HepG2 (cell line): ENCODE measurements around the gene RNF150. TPM values are rescaled to one million over a fixed set of nuclear protein-coding genes. Genes with fewer than 3 reads are reported as not detected.

Experiments
- ATAC-seq: fragments of 200-7000 bp; cut with Tn5 transposase; 3 replicates; pipeline ENCODE4 v1.9.1; 2020; ENCODE audit warnings: mild to moderate bottlenecking, moderate library complexity
- BruUV-seq: library from RNA; stranded (reverse); fragments of 400-500 nt; replicated peaks from 2 replicates; lab custom pipeline; 2021; lab: Mats Ljungman, UMichigan
- CTCF ChIA-PET: fragments of 300-600 bp; formaldehyde crosslinking; extraction: SDS; loops from one replicate; lab custom pipeline; 2021; ENCODE audit warnings: low total read pairs, inconsistent platforms, low intra/inter-chr PET ratio; lab: Yijun Ruan, JAX
- POLR2A ChIA-PET: fragments of 350-600 bp; sonication (Branson Sonifier 250); formaldehyde crosslinking; loops from one replicate; lab custom pipeline; 2020; ENCODE audit warnings: antibody characterized with exemption, inconsistent platforms; lab: Yijun Ruan, JAX
- DNase-seq: peaks from one replicate; pipeline ENCODE4 v3.0.0-alpha.2; 2015; ENCODE audit warnings: low spot score
- FAIRE-seq: peaks from 3 replicates; lab custom pipeline; 2011; peaks lifted over from hg19 to GRCh38; lab: Jason Lieb, UNC
- H2AFZ ChIP-seq: one replicate; pipeline ENCODE4 v1.6.1; 2011; ENCODE audit warnings: low read length, inconsistent platforms
- H3K27ac ChIP-seq: fragments of 300-600 bp; 3 replicates; pipeline ENCODE4 v1.8.0; 2011; ENCODE audit warnings: mixed run types, mild to moderate bottlenecking, mixed read lengths, low read length, inconsistent platforms; ENCODE audit not compliant: insufficient read depth; ENCODE audit errors: extremely low read length
- H3K27me3 ChIP-seq, 2 experiments: fragments of 200-600 bp in 1 of 2; 2 replicates in 1 of 2; 3 replicates in 1 of 2; pipeline versions ENCODE4 v1.6.0 to v1.8.0; 2011; ENCODE audit warnings: low read length in 2 of 2, mild to moderate bottlenecking in 2 of 2, moderate library complexity in 2 of 2, inconsistent platforms in 1 of 2; ENCODE audit not compliant: insufficient read depth in 2 of 2, control insufficient read depth in 1 of 2
- H3K36me3 ChIP-seq, 2 experiments: fragments of 200-600 bp in 1 of 2; replicated peaks in 1 of 2; 2 replicates in 1 of 2; 3 replicates in 1 of 2; pipeline versions ENCODE4 v1.5.1 to v1.8.0; 2011; ENCODE audit warnings: low read length in 2 of 2, inconsistent platforms in 1 of 2; ENCODE audit not compliant: insufficient read depth in 2 of 2, control insufficient read depth in 1 of 2
- H3K4me1 ChIP-seq: 2 replicates; pipeline ENCODE4 v1.5.1; 2012; ENCODE audit warnings: low read length, inconsistent platforms; ENCODE audit not compliant: insufficient read depth
- H3K4me2 ChIP-seq: 2 replicates; pipeline ENCODE4 v1.6.0; 2011; ENCODE audit warnings: low read depth, low read length, inconsistent platforms
- H3K4me3 ChIP-seq, 3 experiments: fragments of 200-600 bp in 1 of 3; sonication (generic), shearing (Covaris generic) in 1 of 3; replicated peaks in 1 of 3; 2 replicates each; pipeline ENCODE4 v1.5.1; 2011 to 2016; ENCODE audit warnings: low read length in 3 of 3, inconsistent platforms in 2 of 3, low read depth in 2 of 3, mild to moderate bottlenecking in 2 of 3, control low read depth in 1 of 3, mixed read lengths in 1 of 3; ENCODE audit not compliant: insufficient read depth in 1 of 3
- H3K79me2 ChIP-seq: one replicate; pipeline ENCODE4 v1.6.1; 2011; ENCODE audit warnings: low read length, inconsistent platforms; ENCODE audit not compliant: insufficient read depth
- H3K9ac ChIP-seq: 2 replicates; pipeline ENCODE4 v1.6.0; 2011; ENCODE audit warnings: mild to moderate bottlenecking, low read depth, low read length, inconsistent platforms; ENCODE audit not compliant: insufficient read depth
- H3K9me3 ChIP-seq: 2 replicates; pipeline ENCODE4 v1.5.1; 2012; ENCODE audit warnings: mild to moderate bottlenecking, low read length
- H4K20me1 ChIP-seq: 2 replicates; pipeline ENCODE4 v1.6.0; 2011; ENCODE audit warnings: inconsistent platforms, mild to moderate bottlenecking, low read length, moderate library complexity; ENCODE audit not compliant: insufficient read depth
- BORCS8-MEF2B ChIP-seq: sonication (generic); formaldehyde crosslinking; IDR thresholded peaks from 2 replicates; pipeline ENCODE4 v1.8.0; 2022; ENCODE audit warnings: mild to moderate bottlenecking, missing genetic modification reagents
- LBX2 ChIP-seq: sonication (generic); formaldehyde crosslinking; IDR thresholded peaks from 2 replicates; pipeline ENCODE4 v1.5.0; 2020; ENCODE audit warnings: missing genetic modification reagents, mild to moderate bottlenecking, borderline replicate concordance
- NFAT5 ChIP-seq: sonication (generic); formaldehyde crosslinking; IDR thresholded peaks from 2 replicates; pipeline ENCODE4 v1.4.0; 2020; ENCODE audit warnings: missing genetic modification reagents
- PAWR ChIP-seq: sonication (generic); formaldehyde crosslinking; IDR thresholded peaks from 2 replicates; pipeline ENCODE4 v1.4.0; 2020; ENCODE audit warnings: missing genetic modification reagents, mild to moderate bottlenecking, borderline replicate concordance
- SRSF9 ChIP-seq: fragments of 200-400 bp; formaldehyde crosslinking; IDR thresholded peaks from 2 replicates; pipeline ENCODE4 v1.6.1; 2018; ENCODE audit warnings: borderline replicate concordance, mild to moderate bottlenecking, low read depth, low read length; ENCODE audit not compliant: insufficient read depth, poor library complexity, severe bottlenecking
- ZNF550 ChIP-seq: sonication (generic); formaldehyde crosslinking; IDR thresholded peaks from 2 replicates; pipeline ENCODE4 v1.4.0; 2020; ENCODE audit warnings: mild to moderate bottlenecking, missing genetic modification reagents, borderline replicate concordance
- ZNF672 ChIP-seq: sonication (generic); formaldehyde crosslinking; IDR thresholded peaks from 2 replicates; pipeline ENCODE4 v1.8.1; 2022; ENCODE audit warnings: missing genetic modification reagents
- WGBS: methylation state at CpG from one replicate; pipeline ENCODE4 v1.1.6; 2017; ENCODE audit warnings: low lambda C conversion rate; 5-methylcytosine and 5-hydroxymethylcytosine counted together
- in situ Hi-C: cut with HindIII; loops from 2 replicates; pipeline ENCODE4 v1.10.0; 2017; ENCODE audit warnings: low pct_unique_long_range_greater_than_20kb; ENCODE audit not compliant: extremely low pct_ligation_motif_present
- intact Hi-C: fragments of 100-400 bp; cut with micrococcal nuclease; formaldehyde crosslinking; loops from one replicate; pipeline ENCODE4 v1.10.0; 2022; ENCODE audit not compliant: unreplicated experiment
- polyA plus RNA-seq, 8 experiments: library from polyadenylated mRNA; depleted of rRNA in 3 of 8; stranded (reverse) in 7 of 8; unstranded in 1 of 8; fragments of >200 nt; fragmentation: Illumina TruSeq in 4 of 8; extraction: Trizol in 4 of 8; gene quantifications; 2 replicates each; pipeline versions ENCODE4 v1.2.1 to v1.2.3, GENCODE V29; 2011 to 2016; ENCODE audit warnings: low read depth in 4 of 8, missing spikeins in 1 of 8, mixed read lengths in 1 of 8; ENCODE audit not compliant: insufficient read depth in 1 of 8
- total RNA-seq, 5 experiments: library from RNA; depleted of rRNA; stranded (reverse); fragments of >200 nt; fragmentation: Illumina TruSeq; extraction: Trizol; gene quantifications; 2 replicates each; pipeline ENCODE4 v1.2.3, GENCODE V29; 2016; ENCODE audit warnings: low read depth in 1 of 5

The RNF150 gene
- total and polyA plus RNA-seq, 2 of the 13 experiments (the other 11 are each of a cell fraction or from before 2014, with no cell fraction given): 0.02 to 0.03 TPM

GRCh38 chr4:141019768-141020167 is 113.5 kb downstream of the RNF150 start:
- H3K4me1 ChIP-seq: no peaks in the 10 kb centered on the region
- H3K9ac ChIP-seq: no peak overlapping the region
- H4K20me1 ChIP-seq: no peaks in the 10 kb centered on the region
- DNase-seq (no peak), ATAC-seq (no peak), FAIRE-seq (no peak)
- H3K9me3 ChIP-seq: no peaks in the 10 kb centered on the region
- H3K4me3 ChIP-seq: no peak overlapping the region
- no peak for TF ChIP-seq LBX2 (CRISPR knock-in tag)
- TF ChIP-seq NFAT5 (CRISPR knock-in tag): no peak
- no peak for TF ChIP-seq ZNF672 (CRISPR knock-in tag)
- no peak for TF ChIP-seq PAWR (CRISPR knock-in tag)
- TF ChIP-seq BORCS8-MEF2B (CRISPR knock-in tag): no peak
- TF ChIP-seq SRSF9: no peak
- TF ChIP-seq ZNF550: no peak
- H3K36me3 ChIP-seq: no peaks in the 10 kb centered on the region
- H3K79me2 ChIP-seq: no peaks in the 10 kb centered on the region
- BruUV-seq: no TSS peak
- H3K27ac ChIP-seq: no peak overlapping the region
- 23% methylated on average over 4 of the region's 4 CpGs for WGBS
- ChIA-PET POLR2A (no interaction called here), CTCF (no interaction called here)
- H3K27me3 ChIP-seq: no peaks in the 10 kb centered on the region; a peak in 1 of 5 replicates
- no peak overlapping the region for H2AFZ ChIP-seq
- no peak overlapping the region for H3K4me2 ChIP-seq
- in situ Hi-C loops: no loop called here
- intact Hi-C loops: no loop called here
